GM18951 (cell line): ENCODE data around the gene HARS2.
"Not testable (repeated sequence)": the region's sequence is repeated elsewhere in the genome, so short reads cannot be mapped to it uniquely, and the experiment has no call there.

Experiments used
- POLR2A ChIP-seq: IDR thresholded peaks from 4 replicates; pipeline ENCODE4 v1.6.1; 2011; ENCODE audit warnings: mild to moderate bottlenecking; ENCODE audit not compliant: insufficient read length, insufficient read depth; ENCODE audit errors: extremely low read depth
- in situ Hi-C: fragments of 300-500 bp; cut with MboI; formaldehyde crosslinking; loops from one replicate; pipeline ENCODE4 v1.12.0; 2022; ENCODE audit warnings: low sequenced_read_pairs, mixed read lengths, inconsistent platforms; ENCODE audit not compliant: unreplicated experiment

HARS2 gene

DNA sequence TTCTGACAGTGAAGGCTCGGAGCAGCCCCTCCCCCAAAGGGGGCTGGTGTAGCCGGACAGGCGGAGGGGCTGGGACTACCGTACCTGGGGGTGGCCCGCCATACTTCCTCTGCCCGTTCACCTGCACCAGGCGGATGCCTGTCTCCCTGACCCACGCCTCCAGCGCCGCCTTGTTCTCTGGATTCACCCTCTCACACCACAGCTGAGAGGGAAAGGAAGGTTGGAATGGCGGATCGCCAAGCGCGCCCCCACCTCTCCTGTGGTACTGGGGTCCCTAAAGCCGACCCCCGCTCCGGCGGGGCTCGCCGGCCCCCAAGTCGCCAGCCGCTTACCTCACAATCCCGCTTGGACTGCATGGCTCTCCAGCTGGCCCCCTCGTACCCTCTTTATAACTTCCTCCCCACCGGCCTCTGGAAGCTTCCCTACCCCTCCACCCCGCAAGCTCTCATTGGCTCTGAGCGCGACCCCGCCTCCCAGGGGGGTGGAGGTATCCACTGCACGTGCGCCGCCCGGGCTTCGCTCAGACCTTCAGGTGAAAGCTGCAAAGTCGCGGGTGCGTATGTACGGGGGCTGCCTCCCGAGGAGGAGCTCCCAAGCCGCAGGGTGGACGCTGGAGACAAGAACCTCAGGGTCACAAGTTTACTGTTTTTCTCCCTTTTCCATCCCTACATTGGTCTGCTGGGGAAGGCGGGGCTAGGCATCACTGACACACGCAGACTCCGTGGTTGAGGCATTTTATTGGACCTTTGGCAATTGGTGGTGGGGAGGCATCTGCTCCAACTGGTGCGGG lies 17.9 kb upstream of the HARS2 start, which contains the start of gene DND1:
Gene DND1 (minus strand): TSS at position 390 of the 790 bp plus-strand sequence. CDS start 34 bp downstream, at position 356.
- in situ Hi-C loops: no loop called here
- no peak for TF ChIP-seq POLR2A

DNA sequence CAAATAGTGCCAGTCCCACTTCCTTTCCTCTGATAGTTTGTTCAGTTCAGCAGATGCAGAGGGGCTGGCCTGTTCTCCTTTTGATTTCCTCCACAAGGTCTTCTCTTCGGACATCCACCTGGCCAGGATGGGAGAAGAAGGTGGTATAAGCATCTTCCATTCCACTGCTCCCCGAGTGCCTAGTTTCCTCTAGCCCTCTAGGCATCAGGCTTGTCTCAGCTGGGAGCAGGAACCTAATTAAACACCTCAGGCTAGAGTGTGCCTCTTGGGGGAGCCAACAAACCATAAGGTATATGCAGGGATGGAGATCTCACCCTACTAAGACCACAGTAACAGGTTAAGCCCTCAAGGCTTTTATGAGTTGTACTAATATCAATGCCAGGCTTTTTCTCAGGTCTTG lies 17.0 kb upstream of the HARS2 start:
- in situ Hi-C loops: no loop called here
- no peak for TF ChIP-seq POLR2A

DNA sequence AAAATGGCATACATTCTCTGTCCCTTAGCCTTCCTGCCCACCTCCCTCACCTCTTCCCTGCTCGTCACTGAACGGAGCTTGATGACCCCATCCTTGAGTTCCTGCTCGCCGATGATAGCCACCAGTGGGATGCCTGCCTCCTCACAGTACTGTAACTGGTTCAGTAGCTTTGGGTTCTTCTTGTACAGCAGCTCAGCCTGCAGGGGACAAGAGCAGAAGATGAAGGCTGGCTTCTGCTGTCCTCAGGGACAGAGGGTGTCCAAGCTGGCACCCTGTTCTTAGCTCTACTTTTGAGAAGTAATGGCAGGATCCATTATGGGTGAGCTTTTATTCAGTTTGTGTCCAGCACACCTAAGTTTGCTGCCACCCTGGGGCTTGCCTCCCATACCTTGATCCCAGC lies 16.6 kb upstream of the HARS2 start:
- TF ChIP-seq POLR2A: no peak
- in situ Hi-C loops: no loop called here

DNA sequence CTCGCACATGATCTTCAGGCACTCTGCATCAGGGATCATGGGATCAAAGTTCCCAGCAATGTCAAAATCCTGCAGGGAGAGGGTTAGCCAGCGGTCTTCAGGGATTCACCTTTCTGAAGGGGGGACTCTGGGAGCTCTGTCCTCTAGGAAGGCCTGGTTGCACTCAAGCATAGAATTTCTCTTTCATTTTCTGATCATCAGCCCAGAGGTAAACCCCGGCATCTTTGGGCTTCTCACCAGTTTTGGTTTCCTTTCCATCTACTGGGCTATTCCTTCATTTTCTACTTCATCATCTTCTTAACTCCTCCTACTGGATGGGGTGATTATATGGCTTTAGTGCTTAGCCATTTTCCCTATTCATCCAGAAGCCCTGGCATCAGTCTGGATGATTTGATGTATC lies 13.3 kb upstream of the HARS2 start:
- TF ChIP-seq POLR2A: no peak
- in situ Hi-C loops: no loop called here

DNA sequence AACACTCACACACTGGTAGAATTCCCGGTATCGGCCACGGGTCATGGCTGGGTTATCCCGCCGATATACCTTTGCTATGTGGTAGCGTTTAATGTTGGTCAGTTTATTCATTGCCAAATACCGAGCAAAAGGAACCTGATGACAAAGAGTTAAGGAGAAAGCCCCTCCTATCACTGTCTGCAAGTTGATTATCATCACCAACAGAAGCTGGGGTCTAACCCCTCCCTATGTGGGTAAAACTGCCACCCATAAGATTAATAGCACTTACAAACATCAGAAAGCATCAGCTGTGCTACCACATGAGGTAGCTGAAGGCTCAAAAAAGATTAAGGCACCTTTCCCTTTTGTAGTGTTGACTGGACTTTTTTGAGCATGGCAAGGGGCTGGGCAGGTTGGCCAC lies 12.3 kb upstream of the HARS2 start:
- TF ChIP-seq POLR2A: no peak
- in situ Hi-C loops: no loop called here

DNA sequence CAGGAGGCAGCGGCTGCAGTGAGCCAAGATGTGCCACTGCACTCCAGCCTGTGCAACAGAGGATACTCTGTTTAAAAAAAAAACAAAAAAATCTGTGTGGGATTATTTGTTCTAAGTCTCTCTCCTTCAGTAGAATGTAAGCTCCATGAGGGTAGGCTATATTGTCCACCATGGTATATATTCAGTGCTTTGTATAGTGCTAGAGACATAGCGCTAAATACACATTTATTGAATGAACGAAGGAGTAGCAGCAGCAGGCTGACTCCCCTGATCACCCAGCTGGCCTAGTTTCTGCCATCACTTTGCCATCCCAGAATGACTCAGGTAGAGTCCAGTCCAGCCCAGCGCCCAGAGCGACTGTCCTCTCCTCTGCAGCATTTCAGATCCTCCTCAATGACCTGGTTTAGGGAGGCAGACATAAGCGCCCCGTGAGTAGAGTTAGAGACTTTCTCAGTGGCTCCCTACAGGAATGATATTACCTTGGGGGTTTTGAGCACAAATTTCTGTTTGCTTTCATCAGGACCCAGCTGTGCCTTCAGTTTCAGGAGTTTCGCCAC lies 801 bp upstream of the HARS2 start:
- in situ Hi-C loops: no loop called here
- no peak for TF ChIP-seq POLR2A

DNA sequence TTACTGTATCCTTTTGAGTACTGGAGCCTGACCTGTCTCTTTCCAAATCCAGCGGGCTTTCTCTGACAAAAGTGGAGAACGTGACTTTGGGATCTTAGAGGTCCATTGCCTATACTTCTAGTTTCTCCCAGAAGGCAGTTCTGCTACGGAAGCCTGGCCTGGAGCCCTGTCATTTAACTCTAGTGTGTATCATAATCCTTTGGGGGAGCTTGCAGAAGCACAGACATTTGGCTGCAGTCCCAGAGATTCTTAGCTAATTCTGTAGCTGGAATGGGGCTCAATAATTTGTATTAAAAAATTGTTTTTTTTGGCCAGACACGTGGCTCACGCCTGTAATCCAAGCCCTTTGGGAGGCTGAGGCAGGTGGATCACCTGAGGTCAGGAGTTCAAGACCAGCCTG lies 3.0 kb downstream of the HARS2 start:
- in situ Hi-C loops: no loop called here
- no peak for TF ChIP-seq POLR2A

DNA sequence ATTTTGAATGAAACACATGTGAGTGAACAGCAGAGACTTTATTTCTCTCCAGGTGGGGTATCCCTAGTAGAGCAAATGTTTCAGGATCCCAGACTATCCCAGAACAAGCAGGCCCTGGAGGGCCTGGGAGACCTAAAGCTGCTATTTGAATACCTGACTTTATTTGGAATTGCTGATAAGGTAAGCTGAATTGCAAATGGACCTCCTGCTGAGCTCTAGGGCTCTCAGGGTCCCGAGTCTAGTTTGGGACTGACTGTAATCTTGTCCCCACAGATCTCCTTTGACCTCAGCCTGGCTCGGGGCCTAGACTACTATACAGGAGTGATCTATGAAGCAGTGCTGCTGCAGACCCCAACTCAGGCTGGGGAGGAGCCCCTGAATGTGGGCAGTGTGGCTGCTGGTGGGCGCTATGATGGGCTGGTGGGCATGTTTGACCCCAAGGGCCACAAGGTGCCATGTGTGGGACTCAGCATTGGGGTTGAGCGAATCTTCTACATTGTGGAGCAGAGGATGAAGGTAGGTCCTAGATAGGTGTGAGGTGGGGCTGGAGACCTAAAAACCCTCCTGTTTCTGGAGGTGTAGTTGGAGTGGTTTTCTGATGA lies 5.7 kb downstream of the HARS2 start:
- no peak for TF ChIP-seq POLR2A
- in situ Hi-C loops: no loop called here

DNA sequence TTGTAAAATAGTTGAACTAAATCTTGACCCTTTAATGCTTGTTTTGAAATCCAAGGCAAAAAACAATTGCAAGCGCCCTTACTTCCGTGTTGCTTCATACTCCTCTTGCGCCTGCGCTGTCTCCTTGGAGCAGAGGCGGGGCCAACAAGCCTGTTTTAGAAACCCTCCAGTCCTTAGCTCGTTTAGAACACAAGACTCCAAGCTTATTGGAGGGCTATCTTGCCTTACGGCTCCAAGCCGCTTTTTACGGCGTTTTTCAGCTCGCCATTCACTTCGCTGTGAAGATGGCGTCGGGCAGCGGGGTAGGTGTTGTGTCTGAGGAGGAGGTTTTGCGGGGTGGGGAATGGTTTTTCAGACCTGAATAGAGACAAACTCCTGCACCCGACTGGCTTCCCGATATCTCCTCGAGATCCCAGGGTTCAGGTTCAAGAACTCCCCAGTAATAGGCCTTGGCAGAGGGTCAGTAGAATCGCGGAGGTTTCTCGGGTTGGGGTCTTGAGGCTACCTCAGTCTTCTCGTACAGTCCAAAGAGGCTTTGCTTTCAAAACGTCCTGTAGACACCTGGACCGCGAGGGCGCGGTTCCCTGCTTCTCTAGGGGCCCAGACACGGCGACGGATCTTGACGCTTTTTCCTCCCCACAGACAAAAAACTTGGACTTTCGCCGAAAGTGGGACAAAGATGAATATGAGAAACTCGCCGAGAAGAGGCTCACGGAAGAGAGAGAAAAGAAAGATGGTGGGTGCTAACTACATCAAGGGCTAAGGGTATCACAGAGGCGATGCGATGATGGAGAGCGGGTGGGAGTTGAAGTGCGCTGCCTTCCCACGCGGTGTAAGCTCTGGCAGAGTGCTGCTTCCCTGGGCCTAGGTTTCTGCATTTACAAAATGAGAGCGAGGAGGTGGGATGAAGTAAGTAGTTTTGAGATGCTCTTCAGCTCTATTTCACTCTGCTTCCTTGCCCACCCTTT lies 9.2 kb downstream of the HARS2 start, which contains the start of gene ZMAT2:
Gene ZMAT2 (plus strand): TSS at position 271 of the 968 bp plus-strand sequence. CDS start 14 bp downstream, at position 285.
- in situ Hi-C loops: no loop called here
- TF ChIP-seq POLR2A: peak; percentile 63

DNA sequence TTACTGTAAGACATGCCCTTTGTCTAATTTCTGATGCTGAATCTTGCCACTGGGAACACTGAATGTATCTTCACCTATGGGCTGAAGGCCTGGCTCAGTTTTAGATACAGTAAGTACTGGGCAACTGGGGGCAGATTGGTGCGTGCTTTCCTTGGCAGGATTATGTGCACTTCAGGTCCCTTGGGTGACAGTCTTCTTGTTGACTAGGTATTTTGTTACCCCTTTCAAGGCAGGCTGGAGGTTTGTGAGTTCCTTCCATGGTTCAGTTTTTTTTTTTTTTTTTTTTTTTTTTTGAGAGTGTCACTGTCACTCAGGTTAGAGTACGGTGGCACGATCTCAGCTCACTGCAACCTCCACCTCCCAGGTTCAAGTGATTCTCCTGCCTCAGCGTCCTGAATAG lies 16.6 kb downstream of the HARS2 start:
- no peak for TF ChIP-seq POLR2A
- in situ Hi-C loops: no loop called here

DNA sequence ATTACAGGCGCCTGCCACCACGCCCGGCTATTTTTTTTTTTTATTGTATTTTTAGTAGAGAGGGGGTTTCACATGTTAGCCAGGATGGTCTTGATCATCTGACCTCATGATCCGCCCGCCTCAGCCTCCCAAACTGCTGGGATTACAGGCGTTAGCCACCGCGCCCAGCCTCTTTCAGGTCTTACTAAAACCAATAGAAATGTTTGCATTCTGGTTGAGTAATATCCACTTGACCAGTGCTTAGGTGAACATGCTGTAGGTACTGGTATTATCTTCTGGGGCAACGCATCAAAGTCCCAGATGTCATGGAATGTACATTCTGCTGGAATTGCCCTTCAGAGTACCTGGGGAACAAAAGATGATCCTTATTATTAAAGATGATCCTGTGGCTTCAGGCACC lies 17.5 kb downstream of the HARS2 start:
- in situ Hi-C loops: not testable (repeated sequence)

DNA sequence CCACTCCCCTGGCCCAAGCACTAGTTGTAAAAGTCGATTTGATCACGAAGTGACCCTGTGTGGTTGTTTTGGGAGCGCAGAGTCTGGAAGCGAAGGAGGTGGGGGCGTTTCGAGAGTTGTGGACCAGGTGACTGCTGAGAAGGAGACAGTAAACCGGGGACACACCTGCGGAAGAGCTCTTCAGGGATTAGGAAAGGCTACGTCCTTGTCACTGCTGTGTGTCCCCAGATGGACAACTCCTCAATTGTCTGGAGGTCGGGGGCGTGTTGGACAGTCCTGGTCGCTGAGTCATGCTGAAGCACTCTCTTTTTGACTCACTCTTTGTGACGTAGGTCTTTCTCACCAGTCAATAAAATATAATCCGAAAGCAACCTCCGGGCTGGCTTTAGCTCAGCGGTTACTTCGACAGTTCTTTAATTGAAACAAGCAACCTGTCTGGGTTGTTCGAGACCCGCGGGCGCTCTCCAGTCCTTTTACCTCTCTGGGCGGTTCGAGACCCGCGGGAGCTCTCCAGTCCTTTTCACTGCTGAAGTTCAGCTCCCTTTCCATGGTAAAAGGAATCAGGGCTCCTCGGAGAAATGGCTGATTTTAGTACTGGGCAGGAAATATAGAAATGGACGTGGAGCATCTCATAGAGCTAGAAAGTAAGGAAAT lies 19.8 kb downstream of the HARS2 start:
- in situ Hi-C loops: loop anchor here (10.0 kb wide), 1 partner anchor 346 kb away; the partner anchor contains the start of gene SLC4A9
- TF ChIP-seq POLR2A: no peak
